ENCODE measurements around the gene CR1.
"Not testable (repeated sequence)": the region's sequence is repeated elsewhere in the genome, so short reads cannot be mapped to it uniquely, and the experiment has no call there.

Gene CR1

DNA sequence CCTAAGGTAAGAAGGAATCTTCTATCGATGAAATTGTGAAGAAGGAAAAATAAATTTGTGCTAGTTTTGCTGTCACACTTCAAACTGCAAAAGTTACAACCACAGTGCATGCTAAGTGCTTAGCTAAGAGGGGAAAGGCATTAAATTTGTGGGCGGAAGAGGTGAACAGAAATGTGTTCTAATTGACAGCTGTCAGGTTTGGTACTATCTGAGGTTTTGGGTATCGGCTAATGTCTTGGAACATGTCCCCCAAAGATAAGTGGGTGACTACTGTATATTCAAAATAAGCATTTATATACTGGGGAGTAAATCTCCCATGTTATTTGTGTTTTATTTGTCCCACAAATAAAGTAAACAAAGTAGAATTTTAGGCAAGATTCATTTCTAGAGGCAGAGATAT is 8.0 kb downstream of the CR1 start:
- no peak for DNase-seq (ENCODE audit: low read depth)

DNA sequence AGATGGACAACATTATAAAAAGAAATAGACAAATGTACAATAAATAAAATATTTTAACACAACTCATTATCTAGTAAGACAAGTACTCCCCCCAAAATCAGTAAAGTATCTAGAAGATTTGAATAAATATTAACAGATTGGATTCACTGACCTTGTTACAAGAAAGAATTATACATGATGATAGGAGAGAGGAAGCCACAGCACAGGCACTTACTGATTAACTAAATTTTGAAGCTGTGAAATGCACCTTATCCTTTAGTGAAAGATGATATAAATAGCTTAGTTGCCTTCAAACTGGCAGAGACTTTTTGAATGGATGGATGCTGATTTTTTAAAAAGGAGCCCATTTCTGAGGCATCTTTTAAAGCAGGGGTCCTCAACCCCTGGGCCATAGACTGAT is 8.5 kb downstream of the CR1 start:
- DNase-seq (ENCODE audit: low read depth): no peak

DNA sequence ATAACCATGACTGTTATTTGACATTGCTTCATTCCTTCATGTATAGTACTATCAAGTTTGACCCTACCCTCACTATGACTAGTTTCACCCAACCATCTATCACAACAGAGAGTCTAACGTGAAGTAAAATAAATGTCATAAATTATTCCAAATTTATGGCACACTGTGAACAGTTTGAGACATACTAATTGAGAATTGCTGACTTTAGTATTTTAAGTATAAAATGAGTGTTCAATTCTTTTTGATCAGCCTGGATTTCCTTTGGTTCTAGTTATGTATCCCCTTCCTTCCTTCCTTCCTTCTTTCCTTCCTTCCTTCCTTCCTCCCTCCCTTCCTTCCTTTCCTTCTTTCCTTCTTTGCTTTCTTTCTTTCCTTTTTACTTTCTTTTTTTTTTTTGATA is 14.5 kb downstream of the CR1 start:
- DNase-seq (ENCODE audit: low read depth): no peak

GRCh38 chr1:207514890-207515289 is 18.9 kb downstream of the CR1 start:
- no peak for DNase-seq (ENCODE audit: low read depth)

DNA sequence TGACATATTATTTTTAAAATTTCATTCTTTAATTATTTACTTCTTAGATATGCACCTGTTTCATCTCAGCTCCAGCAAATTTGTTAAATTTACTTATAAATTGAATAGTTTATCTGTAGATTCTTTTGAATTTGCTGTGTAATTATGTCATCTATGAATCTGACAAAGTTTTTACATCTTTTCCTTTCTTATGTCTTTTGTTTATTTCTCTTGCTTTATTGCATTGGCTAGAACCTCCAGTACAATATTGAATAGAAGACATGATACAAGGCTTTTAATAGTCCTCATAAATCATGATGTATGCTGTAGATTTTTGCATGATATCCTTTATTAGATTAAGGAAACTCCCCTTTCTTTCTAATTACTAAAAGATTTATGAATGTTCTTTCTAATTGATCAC is 20.8 kb downstream of the CR1 start:
- DNase-seq (ENCODE audit: low read depth): no peak

GRCh38 chr1:207518608-207519236 is 22.8 kb downstream of the CR1 start:
- no peak for DNase-seq (ENCODE audit: low read depth)

- DNase-seq (ENCODE audit: low read depth): no peak
Measured at GRCh38 chr1:207519505-207520399, 23.8 kb downstream of the CR1 start.

DNA sequence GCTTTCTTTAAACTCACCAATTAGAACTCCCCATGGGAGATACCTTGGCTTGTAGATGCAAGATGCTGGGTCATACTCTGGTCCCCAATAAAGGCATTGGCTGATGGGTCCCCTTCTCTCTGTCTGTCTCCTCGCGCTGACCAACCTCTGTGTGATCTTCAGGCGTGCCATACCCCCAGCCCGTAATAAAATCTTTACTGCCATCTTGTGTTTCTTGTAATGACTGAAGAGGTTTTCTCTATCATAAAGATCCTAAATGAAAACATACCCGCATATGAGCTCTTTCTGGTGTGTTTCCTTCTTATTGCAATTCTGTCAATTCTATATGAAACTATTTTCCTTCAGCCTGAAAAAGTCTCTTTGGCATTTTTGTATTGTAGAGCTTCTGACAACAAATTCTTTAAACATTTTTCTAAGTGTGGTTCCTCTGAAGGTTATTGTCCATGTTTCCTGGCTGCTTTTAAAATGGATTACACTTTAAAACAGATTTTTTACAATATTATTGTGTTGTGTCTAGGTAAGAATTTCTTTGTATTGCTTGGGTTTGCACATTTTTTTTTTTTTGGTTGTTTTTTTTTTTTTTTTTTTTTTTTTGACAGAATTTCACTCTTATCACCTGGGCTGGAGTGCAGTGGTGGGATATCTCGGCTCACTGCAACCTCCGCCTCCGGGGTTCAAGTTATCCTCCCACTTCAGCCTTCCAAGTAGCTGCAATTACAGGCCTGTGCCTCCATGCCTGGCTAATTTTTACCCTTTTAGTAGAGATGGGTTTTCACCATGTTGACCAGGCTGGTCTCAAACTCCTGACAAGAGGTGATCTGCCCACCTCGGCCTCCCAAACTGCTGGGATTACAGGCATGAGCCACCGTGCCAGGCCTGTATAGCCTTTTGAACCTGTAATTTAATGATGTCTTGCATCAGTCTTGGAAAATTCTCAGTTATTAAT is 24.7 kb downstream of the CR1 start:
- not testable (repeated sequence) for DNase-seq (ENCODE audit: low read depth)

DNA sequence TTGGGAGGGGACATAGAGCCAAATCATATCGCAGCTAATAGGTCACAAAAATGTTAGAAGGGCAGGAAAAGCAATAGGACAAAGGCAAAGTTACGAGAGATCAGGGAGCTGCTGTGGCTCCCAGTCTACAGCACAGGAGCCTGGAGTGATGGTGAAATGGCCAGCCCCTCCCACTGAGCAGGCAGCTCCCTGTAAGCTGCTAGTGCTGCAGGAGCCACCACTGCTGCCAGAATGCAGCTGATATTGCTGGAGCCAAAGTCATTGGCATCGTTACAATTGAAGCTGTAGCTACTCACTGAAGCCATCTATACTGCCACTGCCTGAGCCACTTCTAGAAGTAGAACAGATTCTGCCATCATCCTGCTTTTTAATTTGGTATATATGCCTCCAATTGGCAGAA is 29.3 kb downstream of the CR1 start:
- not testable (repeated sequence) for DNase-seq (ENCODE audit: low read depth)

DNA sequence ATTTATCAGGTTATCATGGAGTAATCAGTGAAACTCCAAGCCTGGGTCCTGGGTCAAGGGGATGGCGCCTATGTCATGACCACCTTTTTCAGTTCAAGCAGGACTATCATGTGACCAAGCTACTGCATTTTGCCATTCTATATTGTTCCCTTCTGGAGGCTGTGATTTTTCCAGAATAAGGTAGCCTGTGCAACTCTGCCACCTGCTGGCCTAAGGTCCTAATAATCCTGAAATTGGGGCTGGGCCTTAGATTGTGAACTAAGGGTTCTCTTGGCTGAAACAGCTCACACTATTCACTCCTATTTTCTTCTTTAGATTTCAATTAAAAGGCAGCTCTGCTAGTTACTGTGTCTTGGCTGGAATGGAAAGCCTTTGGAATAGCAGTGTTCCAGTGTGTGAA is 32.4 kb downstream of the CR1 start:
- not testable (repeated sequence) for DNase-seq (ENCODE audit: low read depth)

DNA sequence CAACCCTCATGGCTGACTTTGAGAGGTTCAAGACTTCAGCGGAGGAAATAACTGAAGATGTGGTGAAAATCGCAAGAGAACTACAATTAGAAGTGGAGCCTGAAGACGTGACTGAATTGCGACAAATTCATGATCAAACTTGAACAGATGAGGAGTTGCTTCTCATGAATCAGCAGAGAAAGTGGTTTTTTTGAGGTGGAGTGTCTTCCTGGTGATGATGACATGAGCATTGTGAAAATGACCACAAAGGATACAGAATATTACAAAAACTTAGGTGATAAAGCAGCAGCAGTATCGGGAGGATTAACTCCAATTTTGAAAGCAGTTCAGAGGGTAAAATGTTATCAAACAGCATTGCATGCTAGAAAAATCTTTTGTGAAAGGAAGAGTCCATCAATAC is 40.3 kb downstream of the CR1 start:
- not testable (repeated sequence) for DNase-seq (ENCODE audit: low read depth)

- DNase-seq (ENCODE audit: low read depth): not testable (repeated sequence)
Measured at GRCh38 chr1:207546677-207547357, 50.9 kb downstream of the CR1 start.

GRCh38 chr1:207554823-207555222 is 58.9 kb downstream of the CR1 start:
- not testable (repeated sequence) for DNase-seq (ENCODE audit: low read depth)

- no peak for DNase-seq (ENCODE audit: low read depth)
Measured at GRCh38 chr1:207565546-207566468, 69.8 kb downstream of the CR1 start.

DNA sequence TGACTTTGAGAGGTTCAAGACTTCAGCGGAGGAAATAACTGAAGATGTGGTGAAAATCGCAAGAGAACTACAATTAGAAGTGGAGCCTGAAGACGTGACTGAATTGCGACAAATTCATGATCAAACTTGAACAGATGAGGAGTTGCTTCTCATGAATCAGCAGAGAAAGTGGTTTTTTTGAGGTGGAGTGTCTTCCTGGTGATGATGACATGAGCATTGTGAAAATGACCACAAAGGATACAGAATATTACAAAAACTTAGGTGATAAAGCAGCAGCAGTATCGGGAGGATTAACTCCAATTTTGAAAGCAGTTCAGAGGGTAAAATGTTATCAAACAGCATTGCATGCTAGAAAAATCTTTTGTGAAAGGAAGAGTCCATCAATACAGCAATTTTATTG is 76.0 kb downstream of the CR1 start:
- not testable (repeated sequence) for DNase-seq (ENCODE audit: low read depth)

GRCh38 chr1:207573074-207573473 is 77.1 kb downstream of the CR1 start:
- not testable (repeated sequence) for DNase-seq (ENCODE audit: low read depth)

DNA sequence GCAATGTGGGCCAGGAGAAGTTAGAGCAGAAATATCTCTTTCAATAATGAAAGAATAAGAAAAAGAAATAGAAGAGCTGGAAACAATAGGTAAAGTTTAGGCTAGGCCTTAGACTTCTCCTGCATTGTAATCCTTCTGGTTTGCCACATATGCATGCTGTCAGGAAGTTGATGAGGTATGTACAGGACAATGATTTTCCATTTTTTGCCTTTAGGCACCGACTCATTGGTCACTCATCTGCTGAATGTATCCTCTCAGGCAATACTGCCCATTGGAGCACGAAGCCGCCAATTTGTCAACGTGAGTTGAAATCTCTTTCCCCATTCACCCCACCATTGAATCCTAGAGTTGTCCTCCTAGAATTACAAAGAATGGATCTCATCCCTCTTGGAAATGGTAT is 79.4 kb downstream of the CR1 start:
- DNase-seq (ENCODE audit: low read depth): not testable (repeated sequence)

DNA sequence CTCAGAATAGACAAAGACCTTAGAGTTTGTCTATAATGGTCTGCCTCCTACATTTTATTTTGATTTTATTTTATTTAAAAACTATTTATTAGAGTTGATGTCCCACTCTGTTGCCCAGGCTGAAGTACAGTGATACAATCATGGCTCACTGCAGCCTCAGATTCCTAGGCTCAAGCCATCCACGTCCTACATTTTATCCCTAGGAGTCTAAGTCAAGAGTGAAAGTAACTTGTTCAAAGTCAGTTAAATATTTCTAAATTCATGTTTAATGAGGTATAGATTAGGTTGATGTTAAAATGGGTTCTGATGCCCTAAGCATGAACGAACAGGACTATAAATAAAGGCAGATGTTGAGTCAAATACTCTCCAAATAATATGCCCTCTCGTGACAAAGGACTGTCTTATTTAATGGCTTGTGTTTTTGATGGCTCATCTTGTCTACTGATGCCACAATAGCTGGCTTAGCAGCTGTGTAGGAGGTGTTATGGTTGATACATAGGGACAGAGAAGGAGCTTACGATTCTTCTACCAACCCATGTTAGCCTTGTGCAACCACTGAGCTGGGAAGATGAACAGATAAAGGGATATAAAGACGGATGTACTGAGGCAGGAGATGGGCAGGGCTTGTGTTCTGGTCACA is 83.0 kb downstream of the CR1 start:
- DNase-seq (ENCODE audit: low read depth): no peak

DNA sequence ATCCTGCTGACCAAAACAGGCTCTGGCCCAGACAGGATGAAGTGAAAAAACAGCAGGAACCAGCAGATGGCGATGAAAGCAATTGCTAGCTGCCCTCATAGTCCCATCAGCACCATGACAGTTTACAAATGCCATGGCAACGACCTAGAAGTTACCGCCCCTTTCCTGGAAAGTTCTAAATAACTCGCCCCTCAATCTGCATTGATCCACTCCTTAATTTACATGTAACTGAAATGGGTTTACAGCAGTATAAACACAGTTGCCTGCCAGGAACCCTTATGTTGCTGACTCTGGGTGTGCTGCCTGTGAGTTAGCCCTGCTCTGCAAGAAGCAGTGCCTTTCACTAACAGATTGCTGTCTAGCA is 83.5 kb downstream of the CR1 start:
- no peak for DNase-seq (ENCODE audit: low read depth)

DNA sequence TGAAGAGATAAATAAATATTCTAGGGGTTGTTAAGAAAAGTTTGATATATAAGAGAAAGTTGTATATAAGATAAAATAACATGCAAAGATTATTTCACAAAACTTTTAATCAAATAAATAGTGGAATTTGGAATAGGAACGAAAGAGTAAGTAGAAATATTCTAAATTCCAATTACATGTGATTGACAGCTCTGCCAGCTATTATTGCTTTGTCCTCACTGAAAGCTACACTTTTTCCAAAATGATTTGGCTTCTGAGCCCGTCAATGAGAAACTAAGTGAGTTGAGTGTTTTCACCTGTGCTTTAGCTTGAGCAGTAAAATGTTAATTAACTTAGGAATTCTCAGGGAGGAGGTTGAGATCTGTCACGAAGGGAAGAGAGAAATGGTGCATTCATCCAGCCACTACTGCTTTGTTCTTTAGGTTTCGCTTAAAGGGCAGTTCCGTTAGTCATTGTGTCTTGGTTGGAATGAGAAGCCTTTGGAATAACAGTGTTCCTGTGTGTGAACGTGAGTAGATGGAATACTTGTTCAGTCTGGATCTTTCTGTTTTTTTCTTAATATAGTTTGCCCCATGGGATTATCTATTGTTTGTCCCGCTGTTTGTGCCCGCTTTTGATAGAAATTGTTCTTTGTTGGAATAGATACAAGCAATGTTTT is 85.7 kb downstream of the CR1 start:
- DNase-seq (ENCODE audit: low read depth): no peak
